ENCODE data around the gene LRP6. TPM values are rescaled to one million over a fixed set of nuclear protein-coding genes. Genes with fewer than 3 reads are reported as not detected.

The LRP6 gene
- polyA plus RNA-seq, 1 donor from 2014 or later, result 33.5 TPM

DNA sequence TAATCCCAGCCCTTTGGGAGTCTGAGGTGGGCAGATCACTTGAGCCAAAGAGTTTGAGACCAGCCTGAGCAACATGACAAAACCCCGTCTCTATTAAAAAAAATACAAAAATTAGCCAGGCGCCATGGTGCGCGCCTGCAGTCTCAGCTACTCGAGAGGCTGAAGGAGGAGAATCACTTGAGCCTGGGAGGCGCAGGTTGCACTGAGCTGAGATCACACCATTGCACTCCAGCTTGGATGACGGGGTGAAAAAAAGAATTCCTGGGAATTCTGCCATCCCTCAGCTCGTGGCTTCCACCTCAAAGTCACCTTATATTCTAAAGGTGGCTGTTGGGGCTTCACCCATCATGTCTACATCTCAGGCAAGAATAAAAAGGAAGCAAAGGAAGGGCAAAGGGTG, 183.2 kb downstream of the LRP6 start:
- H3K9me3 ChIP-seq (ENCODE audit: low read length), result no peaks in the 10 kb centered on the region
- no peaks in the 10 kb centered on the region for H3K79me2 ChIP-seq (replicated peaks; ENCODE audit: insufficient read depth, low read length)
- no peak overlapping the region for H3K9ac ChIP-seq (ENCODE audit: low read length)
- H3K4me2 ChIP-seq (ENCODE audit: low read length), result no peak overlapping the region
- H2AFZ ChIP-seq (ENCODE audit: low read depth, low read length), result no peak overlapping the region
- H3K27ac ChIP-seq (ENCODE audit: low read length), result no peak overlapping the region
- no peaks in the 10 kb centered on the region for H3K9me2 ChIP-seq (ENCODE audit: insufficient read depth, low read length)
- no peak overlapping the region for H3K4me3 ChIP-seq (ENCODE audit: low read length)
- TF ChIP-seq EP300 (conservative IDR thresholded peaks at IDR 0.05; ENCODE audit: poor library complexity, severe bottlenecking), result no peak
- TF ChIP-seq SMC3 (conservative IDR thresholded peaks at IDR 0.05; ENCODE audit: poor library complexity), result no peak
- no peak for TF ChIP-seq EZH2 (IDR thresholded peaks at IDR 0.05; ENCODE audit: borderline replicate concordance, insufficient read depth, low read length, poor library complexity, severe bottlenecking)
- TF ChIP-seq, protein P1, sequence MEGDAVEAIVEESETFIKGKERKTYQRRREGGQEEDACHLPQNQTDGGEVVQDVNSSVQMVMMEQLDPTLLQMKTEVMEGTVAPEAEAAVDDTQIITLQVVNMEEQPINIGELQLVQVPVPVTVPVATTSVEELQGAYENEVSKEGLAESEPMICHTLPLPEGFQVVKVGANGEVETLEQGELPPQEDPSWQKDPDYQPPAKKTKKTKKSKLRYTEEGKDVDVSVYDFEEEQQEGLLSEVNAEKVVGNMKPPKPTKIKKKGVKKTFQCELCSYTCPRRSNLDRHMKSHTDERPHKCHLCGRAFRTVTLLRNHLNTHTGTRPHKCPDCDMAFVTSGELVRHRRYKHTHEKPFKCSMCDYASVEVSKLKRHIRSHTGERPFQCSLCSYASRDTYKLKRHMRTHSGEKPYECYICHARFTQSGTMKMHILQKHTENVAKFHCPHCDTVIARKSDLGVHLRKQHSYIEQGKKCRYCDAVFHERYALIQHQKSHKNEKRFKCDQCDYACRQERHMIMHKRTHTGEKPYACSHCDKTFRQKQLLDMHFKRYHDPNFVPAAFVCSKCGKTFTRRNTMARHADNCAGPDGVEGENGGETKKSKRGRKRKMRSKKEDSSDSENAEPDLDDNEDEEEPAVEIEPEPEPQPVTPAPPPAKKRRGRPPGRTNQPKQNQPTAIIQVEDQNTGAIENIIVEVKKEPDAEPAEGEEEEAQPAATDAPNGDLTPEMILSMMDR (IDR thresholded peaks at IDR 0.05; ENCODE audit: poor library complexity, severe bottlenecking), result no peak
- TF ChIP-seq TAF1 (IDR thresholded peaks at IDR 0.05; ENCODE audit: low read depth), result no peak
- TF ChIP-seq RAD21 (conservative IDR thresholded peaks at IDR 0.05), result no peak
- no peak for TF ChIP-seq POLR2AphosphoS5 (IDR thresholded peaks at IDR 0.05)
- TF ChIP-seq, protein P2, sequence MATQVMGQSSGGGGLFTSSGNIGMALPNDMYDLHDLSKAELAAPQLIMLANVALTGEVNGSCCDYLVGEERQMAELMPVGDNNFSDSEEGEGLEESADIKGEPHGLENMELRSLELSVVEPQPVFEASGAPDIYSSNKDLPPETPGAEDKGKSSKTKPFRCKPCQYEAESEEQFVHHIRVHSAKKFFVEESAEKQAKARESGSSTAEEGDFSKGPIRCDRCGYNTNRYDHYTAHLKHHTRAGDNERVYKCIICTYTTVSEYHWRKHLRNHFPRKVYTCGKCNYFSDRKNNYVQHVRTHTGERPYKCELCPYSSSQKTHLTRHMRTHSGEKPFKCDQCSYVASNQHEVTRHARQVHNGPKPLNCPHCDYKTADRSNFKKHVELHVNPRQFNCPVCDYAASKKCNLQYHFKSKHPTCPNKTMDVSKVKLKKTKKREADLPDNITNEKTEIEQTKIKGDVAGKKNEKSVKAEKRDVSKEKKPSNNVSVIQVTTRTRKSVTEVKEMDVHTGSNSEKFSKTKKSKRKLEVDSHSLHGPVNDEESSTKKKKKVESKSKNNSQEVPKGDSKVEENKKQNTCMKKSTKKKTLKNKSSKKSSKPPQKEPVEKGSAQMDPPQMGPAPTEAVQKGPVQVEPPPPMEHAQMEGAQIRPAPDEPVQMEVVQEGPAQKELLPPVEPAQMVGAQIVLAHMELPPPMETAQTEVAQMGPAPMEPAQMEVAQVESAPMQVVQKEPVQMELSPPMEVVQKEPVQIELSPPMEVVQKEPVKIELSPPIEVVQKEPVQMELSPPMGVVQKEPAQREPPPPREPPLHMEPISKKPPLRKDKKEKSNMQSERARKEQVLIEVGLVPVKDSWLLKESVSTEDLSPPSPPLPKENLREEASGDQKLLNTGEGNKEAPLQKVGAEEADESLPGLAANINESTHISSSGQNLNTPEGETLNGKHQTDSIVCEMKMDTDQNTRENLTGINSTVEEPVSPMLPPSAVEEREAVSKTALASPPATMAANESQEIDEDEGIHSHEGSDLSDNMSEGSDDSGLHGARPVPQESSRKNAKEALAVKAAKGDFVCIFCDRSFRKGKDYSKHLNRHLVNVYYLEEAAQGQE (IDR thresholded peaks at IDR 0.05; ENCODE audit: borderline replicate concordance), result no peak
- H3F3A ChIP-seq (ENCODE audit: insufficient read depth, low read length, poor library complexity, severe bottlenecking), result no peaks in the 10 kb centered on the region
- no peaks in the 10 kb centered on the region for H3K36me3 ChIP-seq (ENCODE audit: insufficient read depth, low read length)
- H3K27me3 ChIP-seq (ENCODE audit: insufficient read depth, low read depth, low read length), result no peaks in the 10 kb centered on the region
- no peaks in the 10 kb centered on the region for H4K20me1 ChIP-seq (ENCODE audit: insufficient read depth)

DNA sequence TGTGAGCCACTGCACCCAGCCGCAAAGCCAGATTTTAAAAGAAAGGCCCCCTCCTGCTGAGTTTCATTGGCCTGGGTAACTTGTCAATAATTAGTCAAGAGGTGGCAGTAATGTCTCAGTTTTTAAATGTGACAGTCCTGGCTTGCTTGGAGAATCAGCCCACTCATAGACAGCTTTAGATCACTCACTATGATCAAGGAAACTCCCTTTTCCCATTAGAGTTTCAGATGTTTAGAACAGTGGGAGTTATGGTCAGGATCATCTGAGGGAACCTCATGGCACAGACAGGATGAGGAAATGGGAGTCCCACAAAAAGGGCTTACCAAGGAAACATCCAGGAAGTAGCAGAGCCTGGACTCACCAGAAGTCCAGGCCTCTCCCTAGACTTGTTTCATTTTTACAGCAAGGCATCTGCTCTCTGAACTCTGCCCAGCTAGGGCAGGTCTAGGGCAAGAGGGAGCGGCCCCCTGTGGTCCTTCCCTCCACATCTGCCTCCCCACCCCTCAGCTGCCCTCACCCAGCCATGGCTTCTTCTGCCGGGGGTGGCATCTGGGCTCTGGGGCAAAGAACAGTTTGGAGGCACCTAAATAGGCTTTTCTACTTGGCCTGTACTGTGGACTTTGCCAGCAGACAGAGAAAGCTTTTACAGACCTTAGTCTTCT, 184.9 kb downstream of the LRP6 start:
- Histone ChIP-seq H2AFZ (ENCODE audit: low read depth, low read length) (no peak overlapping the region), H3K4me3 (ENCODE audit: low read length) (no peak overlapping the region), H3K4me2 (ENCODE audit: low read length) (no peak overlapping the region), H3K27me3 (ENCODE audit: insufficient read depth, low read depth, low read length) (no peaks in the 10 kb centered on the region), H3K9ac (ENCODE audit: low read length) (no peak overlapping the region), H3K9me3 (ENCODE audit: low read length) (no peaks in the 10 kb centered on the region), H3K36me3 (ENCODE audit: insufficient read depth, low read length) (no peaks in the 10 kb centered on the region), H4K20me1 (ENCODE audit: insufficient read depth) (no peaks in the 10 kb centered on the region), H3K79me2 (replicated peaks; ENCODE audit: insufficient read depth, low read length) (no peaks in the 10 kb centered on the region), H3K27ac (ENCODE audit: low read length) (no peak overlapping the region), H3K9me2 (ENCODE audit: insufficient read depth, low read length) (no peaks in the 10 kb centered on the region), H3F3A (ENCODE audit: insufficient read depth, low read length, poor library complexity, severe bottlenecking) (no peaks in the 10 kb centered on the region)
- no peak for TF ChIP-seq TAF1 (IDR thresholded peaks at IDR 0.05; ENCODE audit: low read depth)
- no peak for TF ChIP-seq POLR2AphosphoS5 (IDR thresholded peaks at IDR 0.05)
- no peak for TF ChIP-seq SMC3 (conservative IDR thresholded peaks at IDR 0.05; ENCODE audit: poor library complexity)
- no peak for TF ChIP-seq EP300 (conservative IDR thresholded peaks at IDR 0.05; ENCODE audit: poor library complexity, severe bottlenecking)
- TF ChIP-seq, protein P2 (IDR thresholded peaks at IDR 0.05; ENCODE audit: borderline replicate concordance), result no peak
- no peak for TF ChIP-seq EZH2 (IDR thresholded peaks at IDR 0.05; ENCODE audit: borderline replicate concordance, insufficient read depth, low read length, poor library complexity, severe bottlenecking)
- TF ChIP-seq MXI1 (conservative IDR thresholded peaks at IDR 0.05; ENCODE audit: poor library complexity, severe bottlenecking), result no peak
- TF ChIP-seq, protein P1 (IDR thresholded peaks at IDR 0.05; ENCODE audit: poor library complexity, severe bottlenecking), result no peak
- TF ChIP-seq RAD21 (conservative IDR thresholded peaks at IDR 0.05), result no peak
